Peyer's patch (tissue), 4 donors: Measurements from ENCODE around the gene EOLA2.

Experiments
- POLR2A ChIP-seq, 2 donors: fragments of 450-650 bp; IDR thresholded peaks; one replicate each; pipeline ENCODE4 v1.5.1; 2017; ENCODE audit warnings: antibody characterized with exemption in 2 of 2, mild to moderate bottlenecking in 2 of 2, moderate library complexity in 2 of 2
- TF ChIP-seq, protein P1 (sequence below), 6 experiments: fragments of 450-650 bp in 4 of 6; fragments of 200-600 bp in 2 of 6; sonication (generic) in 1 of 6; IDR thresholded peaks; one replicate each; pipeline ENCODE4 v1.5.1; 2017 to 2019; ENCODE audit warnings: antibody characterized with exemption in 6 of 6, mild to moderate bottlenecking in 3 of 6, moderate library complexity in 1 of 6

DNA sequence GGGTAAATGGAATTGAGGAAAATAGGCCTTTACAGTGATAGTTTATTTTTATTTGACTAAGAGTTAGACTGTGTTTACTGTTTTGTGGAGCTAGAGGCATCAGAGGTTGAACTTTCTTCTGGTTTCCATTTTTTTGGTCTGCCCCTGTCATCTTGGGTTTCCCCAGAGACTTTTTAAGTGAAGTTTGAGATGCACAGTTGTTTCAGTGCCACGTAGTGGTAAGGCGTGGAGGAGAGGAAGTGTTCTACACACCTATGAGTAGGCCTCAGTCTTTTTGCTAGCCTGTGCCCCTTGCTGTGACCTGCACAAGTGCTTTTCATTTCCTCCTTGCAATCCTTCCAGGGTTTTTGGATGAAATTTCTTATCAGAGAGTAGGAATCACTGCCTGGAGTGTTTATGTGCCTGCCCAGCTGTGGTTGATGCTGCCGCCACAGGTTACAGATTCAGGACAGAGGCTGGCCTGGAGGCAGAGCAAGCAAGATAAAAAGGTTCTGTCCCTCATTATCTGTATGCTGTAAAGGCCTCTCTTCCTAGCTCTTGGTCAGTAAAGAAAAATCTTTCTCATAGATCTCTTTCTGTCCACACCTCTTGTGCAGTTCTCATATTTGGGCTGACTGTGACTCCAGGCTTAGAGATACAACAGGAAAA is 21.4 kb downstream of the EOLA2 start:
- TF ChIP-seq, protein P1, sequence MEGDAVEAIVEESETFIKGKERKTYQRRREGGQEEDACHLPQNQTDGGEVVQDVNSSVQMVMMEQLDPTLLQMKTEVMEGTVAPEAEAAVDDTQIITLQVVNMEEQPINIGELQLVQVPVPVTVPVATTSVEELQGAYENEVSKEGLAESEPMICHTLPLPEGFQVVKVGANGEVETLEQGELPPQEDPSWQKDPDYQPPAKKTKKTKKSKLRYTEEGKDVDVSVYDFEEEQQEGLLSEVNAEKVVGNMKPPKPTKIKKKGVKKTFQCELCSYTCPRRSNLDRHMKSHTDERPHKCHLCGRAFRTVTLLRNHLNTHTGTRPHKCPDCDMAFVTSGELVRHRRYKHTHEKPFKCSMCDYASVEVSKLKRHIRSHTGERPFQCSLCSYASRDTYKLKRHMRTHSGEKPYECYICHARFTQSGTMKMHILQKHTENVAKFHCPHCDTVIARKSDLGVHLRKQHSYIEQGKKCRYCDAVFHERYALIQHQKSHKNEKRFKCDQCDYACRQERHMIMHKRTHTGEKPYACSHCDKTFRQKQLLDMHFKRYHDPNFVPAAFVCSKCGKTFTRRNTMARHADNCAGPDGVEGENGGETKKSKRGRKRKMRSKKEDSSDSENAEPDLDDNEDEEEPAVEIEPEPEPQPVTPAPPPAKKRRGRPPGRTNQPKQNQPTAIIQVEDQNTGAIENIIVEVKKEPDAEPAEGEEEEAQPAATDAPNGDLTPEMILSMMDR (IDR thresholded peaks at IDR 0.05) = no peak
- no peak for TF ChIP-seq POLR2A (IDR thresholded peaks at IDR 0.05)
